ENCODE data around the gene NIM1K.

GRCh38 chr5:43219120-43219519, 27.1 kb downstream of the NIM1K start:
- no peak for TF ChIP-seq CTCF (IDR thresholded peaks at IDR 0.05)
- no peak for TF ChIP-seq ZFX (IDR thresholded peaks at IDR 0.05; ENCODE audit: borderline replicate concordance)
